Psoas muscle (tissue), 8 donors: ENCODE results near the gene XPO4. TPM values are rescaled to one million over a fixed set of nuclear protein-coding genes. Genes with fewer than 3 reads are reported as not detected.
A peak's percentile ranks its signal among the peaks of the same experiment; 100 is the strongest.

Experiments
- ATAC-seq, 4 donors: fragments of 200-7000 bp; cut with Tn5 transposase; one replicate each; pipeline ENCODE4 v1.9.1; 2020; ENCODE audit warnings: moderate library complexity in 3 of 4, mild to moderate bottlenecking in 2 of 4
- DNase-seq, 2 donors: peaks; one replicate each; pipeline ENCODE4 v3.0.0-alpha.2; 2020
- H3K27ac ChIP-seq: fragments of 200-600 bp; one replicate; pipeline ENCODE4 v1.8.0; 2022
- H3K27me3 ChIP-seq, 3 donors: fragments of 200-600 bp in 1 of 3; one replicate each; pipeline versions ENCODE4 v1.6.1 to v1.8.0; 2013 to 2022; ENCODE audit warnings: low read length in 2 of 3, mild to moderate bottlenecking in 2 of 3, moderate library complexity in 1 of 3; ENCODE audit not compliant: insufficient read depth in 3 of 3
- H3K36me3 ChIP-seq, 2 donors: fragments of 200-600 bp in 1 of 2; one replicate each; pipeline versions ENCODE4 v1.6.1 to v1.8.0; 2013 to 2022; ENCODE audit warnings: low read depth in 1 of 2, mild to moderate bottlenecking in 1 of 2, moderate library complexity in 1 of 2; ENCODE audit not compliant: insufficient read depth in 1 of 2
- H3K4me1 ChIP-seq: fragments of 200-600 bp; one replicate; pipeline ENCODE4 v1.8.0; 2022
- H3K4me3 ChIP-seq: fragments of 200-600 bp; one replicate; pipeline ENCODE4 v1.8.0; 2022; ENCODE audit warnings: mild to moderate bottlenecking
- H3K9me3 ChIP-seq: fragments of 200-600 bp; one replicate; pipeline ENCODE4 v1.8.0; 2022
- CTCF ChIP-seq: fragments of 200-600 bp; IDR thresholded peaks from one replicate; pipeline ENCODE4 v1.8.0; 2022; ENCODE audit warnings: antibody characterized with exemption
- whole genome bisulfite sequencing, 3 donors: extraction: QIAGEN DNeasy Blood & Tissue Kit; methylation state at CpG; one replicate each; pipeline versions ENCODE4 v1.1.6 to v1.1.7; 2013; 5-methylcytosine and 5-hydroxymethylcytosine counted together
- intact Hi-C, 2 donors: fragments of 100-400 bp; cut with DNase I; formaldehyde crosslinking; loops; one replicate each; pipeline versions ENCODE4 v1.11.0 to v1.14.2; 2022
- polyA plus RNA-seq, 3 donors: library from polyadenylated mRNA; stranded (reverse); fragments of 200-250 nt; gene quantifications; one replicate each; pipeline ENCODE4 v1.2.3, GENCODE V29; 2013
- total RNA-seq, 4 donors: library from RNA; stranded (reverse); fragmentation: NEBNext Ultra II Directional in 2 of 4; extraction: Animal tissue kit (Norgen Biotek cat#: 25700) in 2 of 4; gene quantifications; one replicate each; pipeline versions ENCODE4 v1.2.1 to v1.2.4, GENCODE V29; 2021 to 2023
- donor health status: healthy with polysubstance abuse.
- donor health status: DM: no; HTN: no; CAD: no; lungs with moderate emphysema.
- donor health status: Bipolar disorder and iron deficiency.
- donor health status: healthy.
- donor health status: DM: yes; HTN: yes; CAD: no.
- donor health status: DM: no; HTN: no; CAD: no.
- donor health status: DM: no; HTN: no; CAD: no.
- donor health status: DM: yes; HTN: yes; CAD: no.

The XPO4 gene
- total and polyA plus RNA-seq, 7 donors = 3.9 to 67.2 (median 12.2) TPM

- Histone ChIP-seq H3K4me3 (peak overlapping the region; percentile 83), H3K36me3 (peaks cover 0 to 11% of the 10 kb centered on the region in 2 donors), H3K9me3 (peaks cover 4% of the 10 kb centered on the region), H3K4me1 (no peaks in the 10 kb centered on the region), H3K27ac (peak overlapping the region; percentile 94), H3K27me3 (no peaks in the 10 kb centered on the region)
- no peak for ATAC-seq
- WGBS, 3 donors = 79 to 85% (median 82%) methylated on average over 10 of the region's 10 CpGs
- no peak for TF ChIP-seq CTCF
- intact Hi-C loops = loop anchor here in 1 of 2 donors (5.0 to 10.0 kb wide), 3 partner anchors 40 to 248 kb away; partner anchors contain the start of gene CRYL1
- DNase-seq = no peak
These were observed 130.0 kb downstream of the XPO4 start for GRCh38 chr13:20772401-20773131.

GRCh38 chr13:20769834-20770233 is 132.7 kb downstream of the XPO4 start:
- intact Hi-C loops = loop anchor here (5.0 to 10.0 kb wide), 4 partner anchors 38 to 245 kb away; partner anchors contain the start of gene CRYL1 (in 1 of the 2)
- DNase-seq (no peak), ATAC-seq (no peak)
- Histone ChIP-seq H3K4me3 (no peak overlapping the region), H3K9me3 (peaks cover 9% of the 10 kb centered on the region), H3K27me3 (no peaks in the 10 kb centered on the region), H3K4me1 (no peaks in the 10 kb centered on the region), H3K36me3 (peaks cover 0 to 10% of the 10 kb centered on the region in 2 donors), H3K27ac (no peak overlapping the region)
- no peak for TF ChIP-seq CTCF
- 97 to 100% (median 98%) methylated on average over 1 of the region's 1 CpG for WGBS, 3 donors

- intact Hi-C loops = loop anchor here in 1 of 2 donors (5.0 kb wide), 1 partner anchor 37 kb away; no protein-coding TSS in a partner anchor
- Histone ChIP-seq H3K9me3 (peaks cover 9% of the 10 kb centered on the region), H3K27ac (no peak overlapping the region), H3K4me3 (no peak overlapping the region), H3K27me3 (no peaks in the 10 kb centered on the region), H3K36me3 (peaks cover 0 to 10% of the 10 kb centered on the region in 2 donors), H3K4me1 (no peaks in the 10 kb centered on the region)
- ATAC-seq (no peak), DNase-seq (no peak)
- TF ChIP-seq CTCF = no peak
- WGBS, 3 donors = 78 to 87% (median 87%) methylated on average over 2 of the region's 2 CpGs
These were observed 133.5 kb downstream of the XPO4 start for GRCh38 chr13:20769091-20769490.

- WGBS, 3 donors = 90 to 100% (median 94%) methylated on average over 2 of the region's 2 CpGs
- intact Hi-C loops = loop anchor here in 1 of 2 donors (5.0 kb wide), 1 partner anchor 35 kb away; no protein-coding TSS in a partner anchor
- Histone ChIP-seq H3K36me3 (peaks cover 0 to 10% of the 10 kb centered on the region in 2 donors), H3K9me3 (peaks cover 9% of the 10 kb centered on the region), H3K27ac (no peak overlapping the region), H3K27me3 (no peaks in the 10 kb centered on the region), H3K4me3 (no peak overlapping the region), H3K4me1 (no peaks in the 10 kb centered on the region)
- ATAC-seq = no peak
- no peak for TF ChIP-seq CTCF
- no peak for DNase-seq
These were observed 135.1 kb downstream of the XPO4 start for GRCh38 chr13:20767309-20767943.
